Measurements from ENCODE around the gene GDF7.

The GDF7 gene

DNA sequence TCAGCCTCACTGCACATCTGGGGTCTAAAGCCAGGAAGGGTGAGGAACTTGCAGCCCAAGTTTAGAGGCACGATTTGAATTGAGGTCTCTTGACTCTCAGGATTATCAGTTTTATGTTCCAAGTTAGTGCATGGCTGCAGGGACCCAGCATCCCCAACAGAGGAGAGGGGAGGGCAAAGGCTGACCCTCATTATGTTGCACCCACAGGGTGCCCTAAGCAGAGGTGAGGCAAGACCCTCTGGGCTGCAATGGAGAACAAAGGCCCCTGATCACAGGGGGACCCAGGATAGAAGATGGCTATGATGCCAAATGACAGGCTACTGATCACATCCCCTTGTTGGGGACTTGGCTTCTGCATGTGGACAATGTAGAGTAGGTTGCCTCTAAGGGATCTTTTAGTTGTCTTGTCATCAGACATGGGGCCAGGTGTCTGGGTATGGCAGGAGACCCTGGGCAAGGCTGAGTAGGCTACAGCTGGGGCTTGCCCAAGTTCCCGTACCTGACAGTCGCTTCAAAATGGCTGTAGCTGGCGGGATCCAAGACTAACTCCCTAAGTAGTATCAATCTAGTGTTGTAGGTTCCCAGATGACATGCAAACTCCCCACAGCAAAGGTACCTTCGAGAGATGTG is 4.5 kb upstream of the GDF7 start:
- no peak overlapping the region for H3K4me3 ChIP-seq (ENCODE audit: low read depth in 1 of 2, low read length in 1 of 2)
- peaks cover 7 to 19% of the 10 kb centered on the region in 2 experiments for H3K4me1 ChIP-seq (ENCODE audit: control insufficient read depth in 1 of 2, insufficient read depth in 1 of 2, low read depth in 1 of 2, low read length in 1 of 2)
- TF ChIP-seq, protein P1, sequence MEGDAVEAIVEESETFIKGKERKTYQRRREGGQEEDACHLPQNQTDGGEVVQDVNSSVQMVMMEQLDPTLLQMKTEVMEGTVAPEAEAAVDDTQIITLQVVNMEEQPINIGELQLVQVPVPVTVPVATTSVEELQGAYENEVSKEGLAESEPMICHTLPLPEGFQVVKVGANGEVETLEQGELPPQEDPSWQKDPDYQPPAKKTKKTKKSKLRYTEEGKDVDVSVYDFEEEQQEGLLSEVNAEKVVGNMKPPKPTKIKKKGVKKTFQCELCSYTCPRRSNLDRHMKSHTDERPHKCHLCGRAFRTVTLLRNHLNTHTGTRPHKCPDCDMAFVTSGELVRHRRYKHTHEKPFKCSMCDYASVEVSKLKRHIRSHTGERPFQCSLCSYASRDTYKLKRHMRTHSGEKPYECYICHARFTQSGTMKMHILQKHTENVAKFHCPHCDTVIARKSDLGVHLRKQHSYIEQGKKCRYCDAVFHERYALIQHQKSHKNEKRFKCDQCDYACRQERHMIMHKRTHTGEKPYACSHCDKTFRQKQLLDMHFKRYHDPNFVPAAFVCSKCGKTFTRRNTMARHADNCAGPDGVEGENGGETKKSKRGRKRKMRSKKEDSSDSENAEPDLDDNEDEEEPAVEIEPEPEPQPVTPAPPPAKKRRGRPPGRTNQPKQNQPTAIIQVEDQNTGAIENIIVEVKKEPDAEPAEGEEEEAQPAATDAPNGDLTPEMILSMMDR (IDR thresholded peaks at IDR 0.05), result no peak
- no peaks in the 10 kb centered on the region for H3K9me3 ChIP-seq
- peaks cover 85% of the 10 kb centered on the region for H3K27me3 ChIP-seq
- H3K27ac ChIP-seq, result no peak overlapping the region
- no peaks in the 10 kb centered on the region for H3K36me3 ChIP-seq

DNA sequence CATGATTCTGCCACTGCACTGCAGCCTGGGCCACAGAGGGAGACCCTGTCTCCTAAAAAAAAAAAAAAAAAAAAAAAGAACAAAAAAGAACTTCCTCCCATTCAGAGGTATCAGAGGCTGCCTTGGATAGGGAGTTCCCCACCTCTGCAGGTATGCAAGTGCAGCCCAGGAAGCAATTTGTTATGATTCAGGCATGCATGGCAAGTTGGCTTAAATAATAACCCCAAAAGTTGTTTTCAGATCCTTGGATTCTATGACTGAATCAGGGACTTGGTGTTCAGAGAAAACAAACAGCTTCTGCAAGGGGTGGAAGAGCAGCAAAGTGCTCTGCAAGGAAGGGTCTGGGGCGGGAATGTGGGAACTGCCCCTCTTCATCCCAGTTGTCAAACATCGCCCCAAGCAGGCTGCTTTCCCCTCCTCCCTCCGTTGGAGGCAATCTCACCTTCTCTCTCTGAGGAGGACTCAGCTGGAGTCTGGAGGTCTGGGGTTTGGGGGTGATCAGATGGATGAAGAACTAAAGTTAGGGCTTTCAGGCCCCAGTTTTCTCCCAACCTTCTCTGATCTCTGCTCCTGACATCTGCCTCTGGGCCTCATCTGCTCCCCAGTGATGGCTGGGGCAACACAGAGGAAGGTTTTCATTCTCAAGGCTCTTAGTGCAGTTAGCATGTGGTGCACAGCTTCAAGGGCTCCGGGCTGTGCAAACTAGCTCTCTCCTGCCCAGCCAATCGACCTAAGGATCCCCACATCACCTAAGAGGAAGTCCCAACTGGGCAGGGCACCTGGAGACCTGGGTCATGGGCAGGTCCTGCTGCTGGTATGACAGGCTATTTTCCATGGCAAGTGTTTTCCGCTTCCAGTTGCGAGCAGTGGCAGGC is 3.5 kb upstream of the GDF7 start:
- Histone ChIP-seq H3K27ac (no peak overlapping the region), H3K4me1 (ENCODE audit: control insufficient read depth in 1 of 2, insufficient read depth in 1 of 2, low read depth in 1 of 2, low read length in 1 of 2) (peaks cover 7 to 23% of the 10 kb centered on the region in 2 experiments), H3K27me3 (peaks cover 95% of the 10 kb centered on the region), H3K36me3 (no peaks in the 10 kb centered on the region), H3K4me3 (ENCODE audit: low read depth in 1 of 2, low read length in 1 of 2) (no peak overlapping the region), H3K9me3 (no peaks in the 10 kb centered on the region)
- TF ChIP-seq, protein P1 (IDR thresholded peaks at IDR 0.05), result no peak

DNA sequence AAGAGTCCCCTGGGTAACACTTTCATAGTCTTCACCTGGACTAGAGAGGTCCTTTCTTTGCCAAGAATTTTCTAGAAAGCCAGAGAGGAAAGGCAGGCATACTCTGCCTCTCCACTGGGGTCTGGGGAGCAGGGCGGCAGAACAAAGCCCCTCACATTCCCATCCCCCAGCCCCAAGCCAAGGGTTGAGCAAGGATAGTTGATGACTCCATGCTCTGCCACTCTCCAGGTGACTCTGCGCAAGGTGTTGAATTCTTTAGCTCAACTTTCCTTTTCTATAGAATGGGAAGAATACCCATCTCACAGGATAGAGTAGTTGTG is 2.9 kb upstream of the GDF7 start:
- H3K4me1 ChIP-seq (ENCODE audit: control insufficient read depth in 1 of 2, insufficient read depth in 1 of 2, low read depth in 1 of 2, low read length in 1 of 2), result peaks cover 7 to 23% of the 10 kb centered on the region in 2 experiments
- TF ChIP-seq, protein P1 (IDR thresholded peaks at IDR 0.05), result no peak
- H3K27me3 ChIP-seq, result peaks cover 98% of the 10 kb centered on the region
- H3K27ac ChIP-seq, result no peak overlapping the region
- H3K36me3 ChIP-seq, result no peaks in the 10 kb centered on the region
- H3K4me3 ChIP-seq (ENCODE audit: low read depth in 1 of 2, low read length in 1 of 2), result no peak overlapping the region
- no peaks in the 10 kb centered on the region for H3K9me3 ChIP-seq

DNA sequence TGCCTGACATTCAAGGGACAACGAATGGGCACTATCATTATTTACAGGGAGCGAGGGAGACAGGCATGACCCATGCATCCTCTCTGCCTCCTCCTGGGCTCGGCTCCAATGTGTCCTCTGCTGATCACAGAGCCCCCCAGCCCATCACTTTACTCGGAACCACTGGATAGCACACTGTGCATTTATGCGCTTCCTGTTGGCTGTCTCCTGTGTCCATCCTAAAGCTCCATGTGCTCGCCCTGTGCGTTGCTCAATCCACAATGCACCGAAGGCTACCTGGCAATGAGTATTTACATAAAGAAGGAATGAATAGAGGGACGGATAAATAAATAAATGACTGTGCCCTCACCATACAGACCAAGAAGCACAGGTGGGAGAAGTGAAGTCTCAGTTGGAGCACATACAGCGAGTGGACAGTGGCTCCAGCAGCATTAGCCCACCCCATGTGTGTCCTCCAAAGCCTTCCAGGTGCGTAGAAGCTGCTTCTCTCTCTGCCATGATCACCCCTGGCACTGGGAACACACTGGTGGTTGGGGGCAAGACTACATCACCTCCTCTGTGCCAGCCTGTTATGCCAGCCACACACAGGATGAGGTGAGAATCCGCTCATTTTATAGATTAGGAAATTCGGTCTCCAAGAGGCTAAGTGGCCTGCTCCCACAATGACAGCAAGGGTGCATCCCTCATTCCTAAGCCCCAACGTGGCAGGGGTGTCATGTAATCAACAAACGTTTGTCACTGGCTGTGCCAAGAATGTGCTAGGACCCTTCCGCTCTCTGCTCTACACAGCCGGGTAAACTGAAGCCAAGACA is 2.3 kb upstream of the GDF7 start:
- no peaks in the 10 kb centered on the region for H3K9me3 ChIP-seq
- no peak overlapping the region for H3K27ac ChIP-seq
- no peaks in the 10 kb centered on the region for H3K36me3 ChIP-seq
- TF ChIP-seq, protein P1 (IDR thresholded peaks at IDR 0.05), result no peak
- peaks cover 13 to 23% of the 10 kb centered on the region in 2 experiments for H3K4me1 ChIP-seq (ENCODE audit: control insufficient read depth in 1 of 2, insufficient read depth in 1 of 2, low read depth in 1 of 2, low read length in 1 of 2)
- peaks cover 98% of the 10 kb centered on the region for H3K27me3 ChIP-seq
- H3K4me3 ChIP-seq (ENCODE audit: low read depth in 1 of 2, low read length in 1 of 2), result no peak overlapping the region

DNA sequence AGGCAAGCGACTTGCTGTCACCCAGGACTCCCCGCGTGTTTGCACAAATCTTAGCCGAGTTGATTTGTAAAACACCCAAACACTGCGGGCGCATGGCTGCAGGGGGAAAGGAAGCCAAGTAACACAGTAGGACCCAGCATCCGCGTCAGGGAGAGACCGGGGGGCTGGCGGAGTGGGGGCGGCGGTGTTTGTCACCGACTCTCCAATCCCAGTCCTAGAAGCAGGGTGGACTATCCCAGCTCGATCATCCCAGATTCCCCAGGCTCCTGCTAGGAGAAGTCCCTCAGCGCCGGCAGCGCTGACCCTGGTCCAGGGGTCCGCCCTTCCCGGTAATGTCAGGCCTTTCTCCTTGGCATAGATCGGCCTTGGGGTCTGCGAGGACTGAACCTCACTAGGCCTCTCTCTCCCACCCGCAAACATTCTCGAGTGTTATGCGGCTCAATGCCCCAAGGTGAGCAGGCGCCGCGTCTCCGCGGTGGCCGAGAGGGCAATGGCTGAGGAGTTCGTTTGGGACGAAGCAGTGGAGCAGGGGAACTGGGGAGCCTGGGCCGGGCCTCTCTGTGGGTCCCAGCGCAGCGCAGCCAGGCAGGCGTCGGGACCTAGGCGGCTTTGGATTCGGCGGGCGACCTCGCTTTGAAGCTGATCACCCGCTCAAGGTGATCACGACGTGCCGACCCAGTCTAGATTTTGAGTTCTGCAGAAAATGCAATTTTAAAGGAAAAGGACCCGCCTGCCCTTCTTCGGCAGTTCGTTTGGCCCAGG is 1.5 kb upstream of the GDF7 start:
- Histone ChIP-seq H3K4me1 (ENCODE audit: control insufficient read depth in 1 of 2, insufficient read depth in 1 of 2, low read depth in 1 of 2, low read length in 1 of 2) (peaks cover 21 to 23% of the 10 kb centered on the region in 2 experiments), H3K27ac (no peak overlapping the region), H3K4me3 (ENCODE audit: low read depth in 1 of 2, low read length in 1 of 2) (peak overlapping the region in 1 of 2 experiments; percentile 54), H3K36me3 (no peaks in the 10 kb centered on the region), H3K27me3 (peaks cover 98% of the 10 kb centered on the region), H3K9me3 (no peaks in the 10 kb centered on the region)
- TF ChIP-seq, protein P1 (IDR thresholded peaks at IDR 0.05), result no peak

All from neutrophil (primary cell).